Colonic mucosa (tissue), 4 donors: ENCODE data around the gene AP1S1. TPM values are rescaled to one million over a fixed set of nuclear protein-coding genes. Genes with fewer than 3 reads are reported as not detected.
"Not testable (repeated sequence)": the region's sequence is repeated elsewhere in the genome, so short reads cannot be mapped to it uniquely, and the experiment has no call there.

Experiments used
- DNase-seq: peaks from one replicate; pipeline ENCODE4 v3.0.0-alpha.2; 2020
- H3K27ac ChIP-seq: fragments of 200-600 bp; one replicate; pipeline ENCODE4 v1.8.0; 2021
- H3K27me3 ChIP-seq: fragments of 200-600 bp; one replicate; pipeline ENCODE4 v1.8.0; 2021
- H3K36me3 ChIP-seq: fragments of 200-600 bp; one replicate; pipeline ENCODE4 v1.8.0; 2021
- H3K4me1 ChIP-seq: fragments of 200-600 bp; one replicate; pipeline ENCODE4 v1.8.0; 2021; ENCODE audit warnings: mild to moderate bottlenecking
- H3K4me3 ChIP-seq: fragments of 200-600 bp; one replicate; pipeline ENCODE4 v1.8.0; 2021
- H3K9ac ChIP-seq, 2 donors: one replicate each; pipeline ENCODE4 v1.7.0; 2013; ENCODE audit warnings: control low read depth in 2 of 2, low read depth in 2 of 2, low read length in 2 of 2
- H3K9me3 ChIP-seq: fragments of 200-600 bp; one replicate; pipeline ENCODE4 v1.8.0; 2021
- CTCF ChIP-seq: fragments of 200-600 bp; IDR thresholded peaks from one replicate; pipeline ENCODE4 v1.8.0; 2022; ENCODE audit warnings: antibody characterized with exemption, mild to moderate bottlenecking
- intact Hi-C: fragments of 100-400 bp; cut with DNase I; formaldehyde crosslinking; loops from one replicate; pipeline ENCODE4 v1.14.1; 2022
- total RNA-seq, 2 donors: library from RNA; stranded (reverse); fragmentation: NEBNext Ultra II Directional in 1 of 2; extraction: Animal tissue kit (Norgen Biotek cat#: 25700) in 1 of 2; gene quantifications; one replicate each; pipeline ENCODE4 v1.2.1, GENCODE V29; 2021
- donor health status: healthy.
- donor health status: DM: no; HTN: no; CAD: no.
- donor health status: DM: no; HTN: no; CAD: no.

The AP1S1 gene
- total RNA-seq, 2 donors from 2014 or later = 111 to 127 TPM

- no peak for DNase-seq
- Histone ChIP-seq H3K9ac (no peak overlapping the region), H3K4me1 (no peaks in the 10 kb centered on the region), H3K9me3 (no peaks in the 10 kb centered on the region), H3K36me3 (no peaks in the 10 kb centered on the region), H3K27ac (no peak overlapping the region), H3K4me3 (no peak overlapping the region), H3K27me3 (no peaks in the 10 kb centered on the region)
- intact Hi-C loops = no loop called here
- TF ChIP-seq CTCF = no peak
Measured at GRCh38 chr7:101109368-101109767, 44.9 kb upstream of the AP1S1 start.

- intact Hi-C loops = no loop called here
- H3K9ac ChIP-seq = no peak overlapping the region
Measured at GRCh38 chr7:101111261-101111660, 43.0 kb upstream of the AP1S1 start.

GRCh38 chr7:101112233-101112632, 42.0 kb upstream of the AP1S1 start:
- H3K36me3 ChIP-seq = no peaks in the 10 kb centered on the region
- H3K4me1 ChIP-seq = no peaks in the 10 kb centered on the region
- no peak for DNase-seq
- no peaks in the 10 kb centered on the region for H3K9me3 ChIP-seq
- H3K27ac ChIP-seq = no peak overlapping the region
- intact Hi-C loops = no loop called here
- no peaks in the 10 kb centered on the region for H3K27me3 ChIP-seq
- TF ChIP-seq CTCF = no peak
- no peak overlapping the region for H3K9ac ChIP-seq
- no peak overlapping the region for H3K4me3 ChIP-seq

More at GRCh38 chr7:101111261-101111660, 43.0 kb upstream of the AP1S1 start:
- no peak overlapping the region for H3K27ac ChIP-seq
- H3K9me3 ChIP-seq = no peaks in the 10 kb centered on the region
- H3K27me3 ChIP-seq = no peaks in the 10 kb centered on the region
- no peak for TF ChIP-seq CTCF
- H3K4me1 ChIP-seq = no peaks in the 10 kb centered on the region
- H3K36me3 ChIP-seq = no peaks in the 10 kb centered on the region
- no peak for DNase-seq
- no peak overlapping the region for H3K4me3 ChIP-seq

GRCh38 chr7:101113140-101113539, 41.1 kb upstream of the AP1S1 start:
- H3K9ac ChIP-seq, H3K4me1 ChIP-seq, H3K27me3 ChIP-seq, H3K9me3 ChIP-seq, H3K36me3 ChIP-seq, DNase-seq, H3K4me3 ChIP-seq, intact Hi-C loops, H3K27ac ChIP-seq: not testable (repeated sequence)

GRCh38 chr7:101113836-101114235, 40.4 kb upstream of the AP1S1 start:
- TF ChIP-seq CTCF = no peak

GRCh38 chr7:101114492-101114891, 39.8 kb upstream of the AP1S1 start:
- no peak overlapping the region for H3K9ac ChIP-seq
- no peak for DNase-seq

More at GRCh38 chr7:101113836-101114235, 40.4 kb upstream of the AP1S1 start:
- Histone ChIP-seq H3K27me3 (no peaks in the 10 kb centered on the region), H3K27ac (no peak overlapping the region), H3K4me1 (no peaks in the 10 kb centered on the region), H3K9me3 (no peaks in the 10 kb centered on the region), H3K9ac (no peak overlapping the region), H3K4me3 (no peak overlapping the region), H3K36me3 (no peaks in the 10 kb centered on the region)
- no peak for DNase-seq
- intact Hi-C loops = no loop called here

More at GRCh38 chr7:101114492-101114891, 39.8 kb upstream of the AP1S1 start:
- intact Hi-C loops = no loop called here
- no peaks in the 10 kb centered on the region for H3K27me3 ChIP-seq
- H3K36me3 ChIP-seq = no peaks in the 10 kb centered on the region
- no peaks in the 10 kb centered on the region for H3K4me1 ChIP-seq
- TF ChIP-seq CTCF = no peak
- no peak overlapping the region for H3K4me3 ChIP-seq
- H3K9me3 ChIP-seq = no peaks in the 10 kb centered on the region
- H3K27ac ChIP-seq = no peak overlapping the region
